H1 (cell line): ENCODE results near the gene ANXA8L1.
"Not testable (repeated sequence)": the region's sequence is repeated elsewhere in the genome, so short reads cannot be mapped to it uniquely, and the experiment has no call there.

Experiments
- CEBPB ChIP-seq: IDR thresholded peaks from 2 replicates; pipeline ENCODE4 v1.6.1; 2012; ENCODE audit warnings: low read depth, low read length
- POLR2A ChIP-seq, 2 experiments: IDR thresholded peaks; 1 replicate in 1 of 2; 2 replicates in 1 of 2; pipeline ENCODE4 v1.6.1; 2011; ENCODE audit warnings: low read depth in 2 of 2, low read length in 2 of 2, mild to moderate bottlenecking in 2 of 2; ENCODE audit errors: control extremely low read depth in 1 of 2
- POLR2AphosphoS5 ChIP-seq: IDR thresholded peaks from 2 replicates; pipeline ENCODE4 v1.6.1; 2011; ENCODE audit warnings: low read depth, low read length
- SUZ12 ChIP-seq: fragments of 200-600 bp; sonication (generic); IDR thresholded peaks from 2 replicates; pipeline ENCODE4 v1.6.1; 2012; ENCODE audit warnings: mild to moderate bottlenecking, inconsistent platforms, low read length, moderate library complexity, mixed read lengths

- not testable (repeated sequence) for TF ChIP-seq CEBPB; POLR2A (IDR thresholded peaks at IDR 0.05; ENCODE audit: control extremely low read depth in 1 of 2, low read depth in 2 of 2, low read length in 2 of 2); SUZ12; POLR2AphosphoS5
Measured at GRCh38 chr10:46391422-46391821, 15.8 kb downstream of the ANXA8L1 start.
